ENCODE results near the gene RPS2. TPM values are rescaled to one million over a fixed set of nuclear protein-coding genes. Genes with fewer than 3 reads are reported as not detected.

RPS2 gene
- total RNA-seq, 1 experiment from 2014 or later = 3,874 TPM

DNA sequence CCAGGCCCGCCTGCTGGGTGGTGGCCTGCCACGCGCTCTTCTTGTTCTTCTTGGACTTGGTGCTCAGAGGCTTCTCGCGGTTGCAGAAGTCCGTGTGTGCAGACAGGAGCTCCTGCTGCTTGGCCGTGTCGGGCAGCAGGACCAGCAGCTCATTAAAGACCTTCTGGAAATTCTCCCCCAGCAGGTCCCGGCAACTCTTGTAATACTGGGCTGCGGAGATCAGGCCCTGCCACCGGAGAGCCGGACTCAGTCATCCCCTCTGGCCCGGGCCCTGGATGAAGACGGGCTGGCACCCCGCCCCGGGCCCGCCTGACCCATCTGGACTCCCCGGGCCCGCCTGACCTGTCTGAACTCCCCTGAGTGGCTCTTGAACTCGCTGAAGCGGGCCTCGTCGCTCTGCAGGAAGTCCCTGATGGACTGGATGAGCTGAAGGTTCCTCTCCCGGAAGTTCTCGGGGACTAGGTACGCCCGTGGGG is 33.8 kb upstream of the RPS2 start:
- Histone ChIP-seq H3K27ac (ENCODE audit: insufficient read length, low read depth, low read length) (no peak overlapping the region), H3K79me1 (ENCODE audit: insufficient read depth, low read depth, low read length, poor library complexity, severe bottlenecking) (peaks cover 3% of the 10 kb centered on the region), H3K27me3 (ENCODE audit: insufficient read depth, low read length) (no peaks in the 10 kb centered on the region), H3K4me2 (ENCODE audit: insufficient read depth, insufficient read length, low read length) (no peak overlapping the region), H2BK120ac (ENCODE audit: low read depth, low read length, poor library complexity, severe bottlenecking) (no peak overlapping the region), H4K91ac (ENCODE audit: insufficient read length, low read depth, low read length) (no peak overlapping the region), H2AK5ac (ENCODE audit: insufficient read length, low read length) (no peak overlapping the region), H2BK15ac (ENCODE audit: low read depth, low read length) (no peak overlapping the region), H3K14ac (ENCODE audit: insufficient read depth, low read length) (no peak overlapping the region), H3K9ac (ENCODE audit: extremely low read depth, insufficient read length, low read length) (no peak overlapping the region), H2BK20ac (ENCODE audit: low read depth, low read length, poor library complexity, severe bottlenecking) (no peak overlapping the region), H3K4me1 (ENCODE audit: insufficient read depth, low read length) (no peaks in the 10 kb centered on the region), H4K20me1 (ENCODE audit: control insufficient read depth, insufficient read depth, insufficient read length) (no peaks in the 10 kb centered on the region), H2BK5ac (ENCODE audit: insufficient read length, low read length) (no peak overlapping the region), H4K8ac (replicated peaks; ENCODE audit: insufficient read length, low read depth, low read length) (no peak overlapping the region), H3K23me2 (ENCODE audit: insufficient read length, low read depth, low read length, poor library complexity, severe bottlenecking) (no peaks in the 10 kb centered on the region), H2AFZ (ENCODE audit: low read length) (no peak overlapping the region), H3K4ac (ENCODE audit: low read depth, low read length) (no peak overlapping the region), H3K18ac (ENCODE audit: insufficient read length, low read depth, low read length) (no peak overlapping the region), H3K23ac (ENCODE audit: insufficient read length, low read depth, low read length) (no peak overlapping the region), H3K79me2 (ENCODE audit: insufficient read depth, low read length) (no peaks in the 10 kb centered on the region), H3K9me3 (ENCODE audit: control insufficient read depth, low read depth, low read length) (no peaks in the 10 kb centered on the region), H3K56ac (ENCODE audit: insufficient read length, low read depth, low read length) (no peak overlapping the region), H3T11ph (ENCODE audit: low read length) (no peak overlapping the region), H2BK12ac (ENCODE audit: insufficient read length, low read depth, low read length) (no peak overlapping the region), H4K5ac (ENCODE audit: insufficient read length, low read depth, low read length) (no peak overlapping the region)
- WGBS (ENCODE audit: extremely low coverage, insufficient read length, low lambda C conversion rate) = no CpG with 5 or more reads among the region's 27 CpGs
- H3K9me3 Mint-ChIP-seq = no peaks in the 10 kb centered on the region
- peaks cover 18 to 48% (median 44%) of the 10 kb centered on the region in 3 experiments for H3K36me3 Mint-ChIP-seq (ENCODE audit: insufficient read depth in 1 of 3, low read depth in 3 of 3)
- no peaks in the 10 kb centered on the region for H3K4me1 Mint-ChIP-seq
- no peak overlapping the region for H3K4me3 Mint-ChIP-seq
- peaks cover 5% of the 10 kb centered on the region; the same call in 1 of the 2 replicates for H3K27me3 Mint-ChIP-seq (ENCODE audit: low read depth)
- DNase-seq = no peak
- TF ChIP-seq, protein P1, sequence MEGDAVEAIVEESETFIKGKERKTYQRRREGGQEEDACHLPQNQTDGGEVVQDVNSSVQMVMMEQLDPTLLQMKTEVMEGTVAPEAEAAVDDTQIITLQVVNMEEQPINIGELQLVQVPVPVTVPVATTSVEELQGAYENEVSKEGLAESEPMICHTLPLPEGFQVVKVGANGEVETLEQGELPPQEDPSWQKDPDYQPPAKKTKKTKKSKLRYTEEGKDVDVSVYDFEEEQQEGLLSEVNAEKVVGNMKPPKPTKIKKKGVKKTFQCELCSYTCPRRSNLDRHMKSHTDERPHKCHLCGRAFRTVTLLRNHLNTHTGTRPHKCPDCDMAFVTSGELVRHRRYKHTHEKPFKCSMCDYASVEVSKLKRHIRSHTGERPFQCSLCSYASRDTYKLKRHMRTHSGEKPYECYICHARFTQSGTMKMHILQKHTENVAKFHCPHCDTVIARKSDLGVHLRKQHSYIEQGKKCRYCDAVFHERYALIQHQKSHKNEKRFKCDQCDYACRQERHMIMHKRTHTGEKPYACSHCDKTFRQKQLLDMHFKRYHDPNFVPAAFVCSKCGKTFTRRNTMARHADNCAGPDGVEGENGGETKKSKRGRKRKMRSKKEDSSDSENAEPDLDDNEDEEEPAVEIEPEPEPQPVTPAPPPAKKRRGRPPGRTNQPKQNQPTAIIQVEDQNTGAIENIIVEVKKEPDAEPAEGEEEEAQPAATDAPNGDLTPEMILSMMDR (conservative IDR thresholded peaks at IDR 0.05) = no peak
- H3K27ac Mint-ChIP-seq = no peak overlapping the region; a peak in 1 of 7 replicates

Data from H9 (cell line).